HCT116 (cell line): ENCODE measurements around the gene TUBB4B. TPM values are rescaled to one million over a fixed set of nuclear protein-coding genes. Genes with fewer than 3 reads are reported as not detected.
A peak's percentile ranks its signal among the peaks of the same experiment; 100 is the strongest.

Experiments used
- ATAC-seq: fragments of 200-7000 bp; cut with Tn5 transposase; 2 replicates; pipeline ENCODE4 v1.9.1; 2020; ENCODE audit warnings: mild to moderate bottlenecking, moderate library complexity
- BruUV-seq: library from RNA; stranded (reverse); fragments of 400-500 nt; replicated peaks from 2 replicates; lab custom pipeline; 2021; lab: Mats Ljungman, UMichigan
- CTCF ChIA-PET: fragments of 300-600 bp; sonication (Branson Sonifier 250); formaldehyde crosslinking; loops from one replicate; lab custom pipeline; 2021; ENCODE audit warnings: antibody characterized with exemption; lab: Charles Lee
- POLR2A ChIA-PET: fragments of 300-600, 350-600 bp; sonication (Branson Sonifier 250); formaldehyde crosslinking; loops from one replicate; lab custom pipeline; 2021; ENCODE audit warnings: antibody characterized with exemption; lab: Charles Lee
- RAD21 ChIA-PET, 2 experiments: fragments of 300-600 bp; sonication (Branson Sonifier 250); formaldehyde crosslinking; loops; one replicate each; lab custom pipeline; 2023; ENCODE audit warnings: low total read pairs in 2 of 2; ENCODE audit not compliant: uncharacterized antibody in 2 of 2, unreplicated experiment in 2 of 2, low non-redundant PET in 1 of 2; lab: Charles Lee
- DNase-seq: peaks from one replicate; pipeline ENCODE4 v3.0.0-alpha.2; 2010; ENCODE audit warnings: low read depth, low spot score
- H2AFZ ChIP-seq: fragments of 200-600 bp; shearing (Covaris generic), sonication (generic); 2 replicates; pipeline ENCODE4 v1.6.1; 2017; ENCODE audit warnings: low read depth, mixed run types, mixed read lengths, antibody characterized with exemption, low read length; ENCODE audit not compliant: poor library complexity, severe bottlenecking
- H3K27ac ChIP-seq: 2 replicates; pipeline ENCODE4 v1.5.1; 2012; ENCODE audit warnings: low read depth, low read length
- H3K27me3 ChIP-seq: fragments of 200-600 bp; sonication (generic); 2 replicates; pipeline ENCODE4 v1.6.1; 2016; ENCODE audit warnings: mixed run types, low read length, mixed read lengths; ENCODE audit not compliant: insufficient read depth
- H3K36me3 ChIP-seq, 2 experiments: fragments of 200-500 bp in 1 of 2; fragments of 200-600 bp in 1 of 2; sonication (Bioruptor generic) in 1 of 2; sonication (generic) in 1 of 2; 2 replicates each; pipeline versions ENCODE4 v1.5.1 to v1.6.1; 2014 to 2016; ENCODE audit warnings: low read length in 2 of 2, inconsistent platforms in 1 of 2, mixed read lengths in 1 of 2, mixed run types in 1 of 2; ENCODE audit not compliant: insufficient read depth in 2 of 2, control insufficient read depth in 1 of 2
- H3K4me1 ChIP-seq, 2 experiments: fragments of 200-600 bp in 1 of 2; sonication (generic) in 1 of 2; 2 replicates each; pipeline versions ENCODE4 v1.5.1 to v1.6.1; 2012 to 2017; ENCODE audit warnings: low read length in 2 of 2, inconsistent platforms in 1 of 2, mild to moderate bottlenecking in 1 of 2, mixed read lengths in 1 of 2, mixed run types in 1 of 2, moderate library complexity in 1 of 2; ENCODE audit not compliant: insufficient read depth in 2 of 2, control insufficient read depth in 1 of 2
- H3K4me2 ChIP-seq: fragments of 200-600 bp; sonication (generic); 2 replicates; pipeline ENCODE4 v1.6.1; 2017; ENCODE audit warnings: mixed run types, low read length, mixed read lengths
- H3K4me3 ChIP-seq, 2 experiments: fragments of 200-600 bp in 1 of 2; sonication (generic) in 1 of 2; replicated peaks in 1 of 2; 2 replicates each; pipeline ENCODE4 v1.5.1; 2011 to 2016; ENCODE audit warnings: low read length in 2 of 2, control low read depth in 1 of 2, low read depth in 1 of 2, mild to moderate bottlenecking in 1 of 2, mixed read lengths in 1 of 2, mixed run types in 1 of 2
- H3K79me2 ChIP-seq: fragments of 200-600 bp; sonication (generic); 2 replicates; pipeline ENCODE4 v1.6.1; 2017; ENCODE audit warnings: mild to moderate bottlenecking, mixed run types, low read length, moderate library complexity, mixed read lengths; ENCODE audit not compliant: insufficient read depth
- H3K9ac ChIP-seq: fragments of 200-600 bp; sonication (generic); 2 replicates; pipeline ENCODE4 v1.6.1; 2016; ENCODE audit warnings: low read length, mixed read lengths
- H3K9me2 ChIP-seq: fragments of 200-600 bp; sonication (generic), shearing (Covaris generic); 2 replicates; pipeline ENCODE4 v1.6.1; 2017; ENCODE audit warnings: mixed run types, mild to moderate bottlenecking, moderate library complexity; ENCODE audit not compliant: insufficient read depth
- H3K9me3 ChIP-seq, 2 experiments: fragments of 200-500 bp in 1 of 2; fragments of 200-600 bp in 1 of 2; sonication (Bioruptor generic) in 1 of 2; sonication (generic) in 1 of 2; 2 replicates each; pipeline ENCODE4 v1.6.1; 2014 to 2017; ENCODE audit warnings: low read length in 2 of 2, mixed read lengths in 2 of 2, inconsistent platforms in 1 of 2, low read depth in 1 of 2, mild to moderate bottlenecking in 1 of 2, mixed run types in 1 of 2, moderate library complexity in 1 of 2; ENCODE audit not compliant: control insufficient read depth in 1 of 2, insufficient read depth in 1 of 2
- H4K20me1 ChIP-seq: fragments of 200-600 bp; sonication (generic), shearing (Covaris generic); 2 replicates; pipeline ENCODE4 v1.6.1; 2017; ENCODE audit warnings: mixed run types, mild to moderate bottlenecking, moderate library complexity; ENCODE audit not compliant: insufficient read depth
- POLR2AphosphoS5 ChIP-seq: IDR thresholded peaks from 2 replicates; pipeline ENCODE4 v1.6.1; 2011; ENCODE audit warnings: mild to moderate bottlenecking, low read depth, low read length, moderate library complexity
- SIN3A ChIP-seq: IDR thresholded peaks from 2 replicates; pipeline ENCODE4 v1.6.1; 2012; ENCODE audit warnings: low read depth
- ZFX ChIP-seq: fragments of 450-650 bp; IDR thresholded peaks from 2 replicates; pipeline ENCODE4 v1.6.1; 2017
- intact Hi-C: fragments of 100-400 bp; cut with micrococcal nuclease; formaldehyde crosslinking; loops from 2 replicates; pipeline ENCODE4 v1.10.0; 2022
- total RNA-seq: library from RNA; stranded (reverse); gene quantifications from one replicate; pipeline ENCODE4 v1.2.1, GENCODE V29; 2021; ENCODE audit not compliant: unreplicated experiment
- TF ChIP-seq, protein P1 (sequence below), 3 experiments: fragments of 200-600 bp in 1 of 3; sonication (generic) in 1 of 3; IDR thresholded peaks in 2 of 3; conservative IDR thresholded peaks in 1 of 3; 2 replicates each; pipeline ENCODE4 v1.5.1; 2012 to 2017; ENCODE audit warnings: low read depth in 2 of 3, low read length in 2 of 3, antibody characterized with exemption in 1 of 3, borderline replicate concordance in 1 of 3, control low read depth in 1 of 3, mild to moderate bottlenecking in 1 of 3, mixed read lengths in 1 of 3, mixed run types in 1 of 3, moderate library complexity in 1 of 3; ENCODE audit not compliant: insufficient read depth in 1 of 3

Gene TUBB4B
- total RNA-seq, 1 experiment from 2014 or later = 502 TPM

- ChIA-PET CTCF (interaction anchor here (0.6 to 4.7 kb wide), 21 partner anchors 10 to 198 kb away, joined by 3 to 43 read pairs (median 5); partner anchors contain the start of genes ANAPC2, LRRC26, MAN1B1 and SAPCD2), RAD21 (interaction anchor here (0.6 to 1.9 kb wide), 11 partner anchors 12 to 181 kb away, joined by 3 to 9 read pairs (median 3); partner anchors contain the start of genes ANAPC2 (in 2 of the 2) and SSNA1 (in 2 of the 2)), POLR2A (interaction anchor here (0.7 to 2.5 kb wide), 8 partner anchors 9 to 104 kb away, joined by 3 to 16 read pairs (median 3); partner anchors contain the start of genes ANAPC2, SSNA1, TPRN and TUBB4B)
- Histone ChIP-seq H3K79me2 (no peaks in the 10 kb centered on the region), H3K9ac (peak within 1 kb of the TSS; percentile 97), H3K4me1 (peaks cover 44 to 68% of the 10 kb centered on the region in 2 experiments), H2AFZ (no peak within 1 kb of the TSS), H3K27me3 (no peaks in the 10 kb centered on the region), H4K20me1 (no peaks in the 10 kb centered on the region), H3K9me3 (no peaks in the 10 kb centered on the region), H3K9me2 (no peaks in the 10 kb centered on the region), H3K36me3 (no peaks in the 10 kb centered on the region), H3K4me2 (peak within 1 kb of the TSS; percentile 99), H3K27ac (peak within 1 kb of the TSS; percentile 88), H3K4me3 (peak within 1 kb of the TSS; percentile 14 to 48)
- peak; percentile 72 for TF ChIP-seq POLR2AphosphoS5
- TF ChIP-seq SIN3A = no peak
- TF ChIP-seq, protein P1, sequence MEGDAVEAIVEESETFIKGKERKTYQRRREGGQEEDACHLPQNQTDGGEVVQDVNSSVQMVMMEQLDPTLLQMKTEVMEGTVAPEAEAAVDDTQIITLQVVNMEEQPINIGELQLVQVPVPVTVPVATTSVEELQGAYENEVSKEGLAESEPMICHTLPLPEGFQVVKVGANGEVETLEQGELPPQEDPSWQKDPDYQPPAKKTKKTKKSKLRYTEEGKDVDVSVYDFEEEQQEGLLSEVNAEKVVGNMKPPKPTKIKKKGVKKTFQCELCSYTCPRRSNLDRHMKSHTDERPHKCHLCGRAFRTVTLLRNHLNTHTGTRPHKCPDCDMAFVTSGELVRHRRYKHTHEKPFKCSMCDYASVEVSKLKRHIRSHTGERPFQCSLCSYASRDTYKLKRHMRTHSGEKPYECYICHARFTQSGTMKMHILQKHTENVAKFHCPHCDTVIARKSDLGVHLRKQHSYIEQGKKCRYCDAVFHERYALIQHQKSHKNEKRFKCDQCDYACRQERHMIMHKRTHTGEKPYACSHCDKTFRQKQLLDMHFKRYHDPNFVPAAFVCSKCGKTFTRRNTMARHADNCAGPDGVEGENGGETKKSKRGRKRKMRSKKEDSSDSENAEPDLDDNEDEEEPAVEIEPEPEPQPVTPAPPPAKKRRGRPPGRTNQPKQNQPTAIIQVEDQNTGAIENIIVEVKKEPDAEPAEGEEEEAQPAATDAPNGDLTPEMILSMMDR (IDR thresholded peaks at IDR 0.05 in 2 of 3, conservative IDR thresholded peaks at IDR 0.05 in 1 of 3; ENCODE audit: borderline replicate concordance in 1 of 3, insufficient read depth in 1 of 3, low read depth in 2 of 3, low read length in 2 of 3) = peak in 2 of 3 experiments; percentile 88 to 93; a peak in 4 of 6 replicates
- no peak for TF ChIP-seq ZFX
- ATAC-seq = peak; percentile 61
- peak; percentile 71 for DNase-seq
- BruUV-seq = no TSS peak
- intact Hi-C loops = loop anchor here (1.0 to 10.0 kb wide), 4 partner anchors 40 to 442 kb away; partner anchors contain the start of genes ANAPC2, NPDC1 and SSNA1
Observed at GRCh38 chr9:137227054-137227852, 13.8 kb upstream of the TUBB4B start, which contains the start of gene RNF224. Gene RNF224, plus strand, starts transcription at chr9:137227502. Its CDS starts 834 bp downstream, at chr9:137228336.
